HG03571 (cell line): ENCODE data around the gene INHBB.
A peak's percentile ranks its signal among the peaks of the same experiment; 100 is the strongest.
"Not testable (repeated sequence)": the region's sequence is repeated elsewhere in the genome, so short reads cannot be mapped to it uniquely, and the experiment has no call there.

Experiments
- ATAC-seq: cut with Tn5 transposase; IDR thresholded peaks from one replicate; pipeline ENCODE4 v1.9.1; 2021; ENCODE audit not compliant: unreplicated experiment

INHBB gene

DNA sequence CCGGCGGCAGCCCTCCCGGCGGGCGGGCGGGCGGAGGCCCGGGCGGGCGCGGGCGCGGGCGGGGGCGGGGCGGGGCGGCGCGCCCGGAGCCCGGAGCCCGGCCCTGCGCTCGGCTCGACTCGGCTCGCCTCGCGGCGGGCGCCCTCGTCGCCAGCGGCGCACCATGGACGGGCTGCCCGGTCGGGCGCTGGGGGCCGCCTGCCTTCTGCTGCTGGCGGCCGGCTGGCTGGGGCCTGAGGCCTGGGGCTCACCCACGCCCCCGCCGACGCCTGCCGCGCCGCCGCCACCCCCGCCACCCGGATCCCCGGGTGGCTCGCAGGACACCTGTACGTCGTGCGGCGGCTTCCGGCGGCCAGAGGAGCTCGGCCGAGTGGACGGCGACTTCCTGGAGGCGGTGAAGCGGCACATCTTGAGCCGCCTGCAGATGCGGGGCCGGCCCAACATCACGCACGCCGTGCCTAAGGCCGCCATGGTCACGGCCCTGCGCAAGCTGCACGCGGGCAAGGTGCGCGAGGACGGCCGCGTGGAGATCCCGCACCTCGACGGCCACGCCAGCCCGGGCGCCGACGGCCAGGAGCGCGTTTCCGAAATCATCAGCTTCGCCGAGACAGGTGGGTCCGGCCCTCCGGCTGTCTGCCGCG, at the start of gene INHBB:
TSS of gene INHBB (plus strand) at position 111 of the 641 bp plus-strand sequence. CDS start at position 164, 53 bp downstream.
- ATAC-seq = no peak

- ATAC-seq = no peak
Measured at GRCh38 chr2:120298173-120298835, 47.6 kb upstream of the INHBB start.

GRCh38 chr2:120299004-120299403, 46.9 kb upstream of the INHBB start:
- no peak for ATAC-seq

DNA sequence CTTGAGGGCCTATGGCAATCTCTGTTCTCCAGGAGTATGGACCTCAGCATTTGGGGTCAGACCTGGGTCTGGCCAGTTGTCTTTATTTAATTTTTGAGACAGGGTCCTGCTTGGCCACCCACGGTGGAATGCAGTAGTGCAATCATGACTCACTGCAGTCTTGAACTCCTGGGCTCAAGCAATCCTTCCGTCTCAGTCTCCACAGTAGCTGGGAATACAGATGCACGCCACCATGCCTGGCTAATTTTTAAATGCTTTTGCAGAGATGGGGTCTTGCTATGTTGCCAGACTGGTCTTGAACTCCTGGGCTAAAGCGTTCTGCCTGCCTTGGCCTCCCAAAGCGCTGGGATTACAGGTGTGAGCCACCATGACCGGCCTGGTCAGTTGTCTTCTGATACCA, 46.4 kb upstream of the INHBB start:
- ATAC-seq = no peak

DNA sequence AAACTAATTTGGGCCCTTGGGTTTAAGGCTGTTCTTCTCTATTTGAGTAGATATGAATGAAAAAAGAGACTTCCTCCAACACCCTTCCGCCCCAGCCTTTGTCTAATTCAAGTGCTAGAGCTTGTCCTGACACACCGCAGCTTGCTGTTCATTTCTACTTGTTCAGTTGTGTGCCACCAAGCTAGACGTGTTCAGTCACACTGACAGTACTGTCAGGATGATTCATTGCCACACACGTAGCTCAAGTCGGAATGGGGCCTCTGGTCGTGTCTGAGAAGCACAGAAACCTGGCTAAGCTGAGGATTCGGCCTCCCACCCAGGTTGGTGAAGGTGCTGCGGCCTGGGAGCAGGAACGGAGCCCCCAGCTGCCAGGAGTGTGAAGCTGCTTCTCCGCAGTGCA, 45.6 kb upstream of the INHBB start:
- ATAC-seq = no peak

DNA sequence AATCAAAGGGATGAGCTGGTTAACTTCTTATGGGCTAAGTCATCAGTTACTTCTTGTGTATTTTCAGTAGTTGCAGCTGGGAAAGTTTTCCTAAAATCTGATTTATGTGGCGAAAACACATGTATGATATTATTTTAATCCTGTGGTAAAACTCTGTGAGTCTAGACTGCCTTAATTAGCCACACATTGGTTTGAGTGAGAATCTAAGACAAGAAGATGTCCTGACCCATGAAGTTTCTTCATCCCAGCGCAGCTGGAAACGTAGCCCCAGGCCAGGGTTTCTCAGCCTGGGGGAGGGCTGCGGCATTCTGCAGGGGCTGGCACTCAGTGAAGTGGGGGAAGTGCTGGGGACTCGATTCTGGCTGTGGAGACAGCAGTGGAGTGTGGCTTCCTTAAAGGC, 44.7 kb upstream of the INHBB start:
- ATAC-seq = no peak

DNA sequence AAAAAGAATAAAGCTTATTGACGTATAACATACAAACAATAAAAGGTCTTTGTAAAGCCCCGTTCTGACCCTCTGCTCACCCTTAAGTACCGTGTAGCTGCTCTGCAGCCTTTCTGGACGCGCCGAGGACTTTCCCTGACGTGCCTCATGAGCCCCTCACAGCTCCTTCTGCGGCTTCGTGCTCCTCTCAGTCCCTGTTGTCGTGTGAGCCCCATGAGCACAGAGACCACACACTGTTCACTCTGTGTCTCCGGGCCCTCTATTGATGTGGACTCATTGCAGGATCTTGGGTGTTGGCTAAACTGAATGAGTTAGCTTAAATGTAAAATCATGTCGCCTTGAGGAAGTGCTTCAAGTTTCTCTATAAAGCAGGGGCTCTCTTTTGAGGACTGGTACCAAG, 43.6 kb upstream of the INHBB start:
- no peak for ATAC-seq

- ATAC-seq = no peak
Measured at GRCh38 chr2:120303177-120303576, 42.8 kb upstream of the INHBB start.

- no peak for ATAC-seq
Measured at GRCh38 chr2:120305296-120305695, 40.6 kb upstream of the INHBB start.

GRCh38 chr2:120305937-120306490, 39.9 kb upstream of the INHBB start:
- ATAC-seq = no peak

- no peak for ATAC-seq
Measured at GRCh38 chr2:120307482-120307881, 38.5 kb upstream of the INHBB start.

- ATAC-seq = no peak
Measured at GRCh38 chr2:120308038-120308910, 37.7 kb upstream of the INHBB start.

DNA sequence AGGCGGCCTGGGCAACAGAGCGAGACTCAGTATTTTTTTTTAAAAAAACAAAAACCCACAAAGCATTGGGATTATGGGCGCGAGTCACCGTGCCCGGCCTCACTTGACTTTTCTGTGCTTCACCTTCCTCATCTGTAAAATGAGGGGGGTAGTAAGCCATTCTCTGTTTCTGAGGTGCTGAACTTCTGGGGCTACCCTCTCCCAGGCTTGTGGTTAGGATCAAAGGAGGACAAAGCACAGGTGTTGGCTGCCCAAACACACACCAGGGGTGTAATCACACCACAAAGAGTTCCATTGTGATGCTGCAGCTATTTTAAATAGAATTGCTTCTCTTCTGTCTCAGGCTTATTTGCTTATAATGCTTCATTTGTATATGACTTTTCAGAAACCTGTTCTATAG, 35.8 kb upstream of the INHBB start:
- ATAC-seq = peak; percentile 40

GRCh38 chr2:120310841-120311240, 35.1 kb upstream of the INHBB start:
- not testable (repeated sequence) for ATAC-seq

DNA sequence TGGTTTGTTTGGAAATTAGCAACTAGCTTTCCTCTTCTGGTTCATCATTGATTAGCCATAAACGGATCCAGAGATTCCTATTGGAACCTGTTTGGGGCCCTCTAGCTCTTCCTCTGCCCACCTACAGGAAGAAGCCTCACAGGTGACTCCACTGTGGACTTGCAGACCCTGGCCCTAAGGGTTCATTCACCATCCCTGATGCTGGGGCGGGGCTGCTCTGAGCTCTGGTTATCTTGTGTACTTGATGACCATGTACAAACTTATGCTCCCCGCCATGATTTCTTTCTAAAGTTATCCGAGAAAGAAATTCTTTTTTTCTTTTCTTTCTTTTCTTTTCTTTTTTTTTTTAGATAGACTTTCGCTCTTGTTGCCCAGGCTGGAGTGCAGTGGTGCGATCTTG, 33.9 kb upstream of the INHBB start:
- ATAC-seq = no peak

DNA sequence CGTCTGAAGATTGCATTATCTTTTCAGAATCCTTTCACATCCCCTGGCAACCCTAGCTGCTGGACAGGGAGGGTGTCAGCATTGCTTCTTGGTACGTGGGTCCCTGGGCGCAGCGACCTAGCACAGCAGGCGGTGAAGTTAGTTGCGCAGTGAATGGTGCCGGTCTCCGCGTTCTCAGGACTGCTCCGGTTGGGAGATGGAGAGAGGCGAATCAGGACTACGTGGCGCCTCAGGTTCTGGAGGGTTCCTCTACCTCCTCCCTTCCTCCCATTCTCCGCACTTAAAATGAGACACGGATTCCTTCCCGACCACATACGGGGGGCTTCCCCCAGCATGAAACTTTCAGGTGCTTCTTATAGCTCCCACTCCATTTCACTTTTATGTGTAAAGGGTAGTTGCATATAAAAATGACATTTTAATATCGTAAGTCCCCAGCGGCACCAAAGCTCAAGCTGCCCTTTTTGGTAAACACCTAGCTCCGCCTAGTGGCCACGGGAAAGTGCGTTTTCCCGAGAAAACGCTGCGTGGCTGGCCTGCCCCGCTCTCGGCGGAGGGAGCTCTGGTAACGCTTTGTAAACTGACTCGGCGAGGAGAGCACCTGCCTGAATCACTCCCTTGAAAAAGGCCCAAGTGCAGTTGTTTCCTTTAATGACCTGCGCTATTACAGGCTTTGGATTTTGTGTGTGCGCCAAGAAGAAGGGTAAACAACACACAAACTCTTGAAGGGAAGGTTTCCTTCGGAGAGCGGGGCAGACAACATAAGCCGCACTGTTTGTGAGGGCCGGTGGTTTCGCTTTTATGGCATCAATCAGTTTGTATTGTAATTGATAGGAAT, 32.9 kb upstream of the INHBB start:
- peak; percentile 40 for ATAC-seq

DNA sequence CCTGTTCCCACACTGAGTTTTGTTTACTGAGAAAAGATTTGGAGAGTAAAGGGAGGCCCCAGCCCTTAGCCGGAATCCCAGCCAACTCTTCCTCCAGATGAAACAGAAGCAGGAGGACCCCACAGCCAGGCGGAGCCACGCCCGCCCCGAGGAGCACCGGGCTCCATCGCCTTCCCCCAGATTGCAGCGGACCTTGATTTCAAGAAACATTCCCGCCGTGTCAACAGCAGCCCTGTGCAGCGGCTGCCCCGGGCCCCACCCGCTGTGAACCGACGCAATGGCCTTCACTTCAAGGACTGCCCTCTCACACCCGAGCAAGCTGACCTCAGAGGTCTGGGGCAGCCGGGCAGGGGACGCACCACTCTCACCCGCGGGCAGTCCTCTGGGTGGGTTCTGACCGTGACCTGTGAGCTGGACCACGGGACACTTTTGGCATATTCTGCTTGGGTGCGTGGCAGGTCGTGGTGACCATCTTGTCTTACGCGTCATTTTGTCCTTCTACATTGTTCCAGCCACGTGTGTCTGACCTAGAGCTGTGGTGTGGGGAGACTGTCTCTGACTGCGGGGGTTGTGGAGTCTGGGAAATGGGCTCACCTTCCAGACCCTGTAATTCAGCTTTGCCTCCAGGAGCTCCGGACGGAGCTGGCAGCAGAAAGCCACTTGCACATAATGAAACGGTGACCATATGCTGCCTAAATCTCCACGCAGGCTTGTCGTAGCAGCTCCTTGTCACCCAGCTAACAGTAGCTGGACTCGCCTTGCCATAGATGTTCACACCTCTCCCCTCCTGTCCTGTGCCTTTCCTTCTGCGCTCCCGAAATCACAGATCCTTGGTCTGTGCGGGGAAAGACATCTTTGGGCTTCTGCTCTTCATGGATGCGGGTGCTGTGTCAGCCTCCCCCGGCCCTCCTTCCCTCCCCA, 32.0 kb upstream of the INHBB start:
- ATAC-seq = no peak

GRCh38 chr2:120314690-120315366, 31.1 kb upstream of the INHBB start:
- no peak for ATAC-seq
